HG03097 (cell line): Measurements from ENCODE around the gene PITX2.
"Not testable (repeated sequence)": the region's sequence is repeated elsewhere in the genome, so short reads cannot be mapped to it uniquely, and the experiment has no call there.

Source experiments
- ATAC-seq: cut with Tn5 transposase; IDR thresholded peaks from one replicate; pipeline ENCODE4 v1.9.1; 2021; ENCODE audit not compliant: unreplicated experiment, low FRiP score

The PITX2 gene

GRCh38 chr4:110613745-110614144 is 9.1 kb downstream of the PITX2 start:
- no peak for ATAC-seq

GRCh38 chr4:110612631-110613269 is 10.1 kb downstream of the PITX2 start:
- no peak for ATAC-seq

GRCh38 chr4:110611968-110612447 is 10.9 kb downstream of the PITX2 start:
- no peak for ATAC-seq

- peak; percentile 94 for ATAC-seq
Measured at GRCh38 chr4:110610940-110611831, 11.7 kb downstream of the PITX2 start.

- peak; percentile 7 for ATAC-seq
Measured at GRCh38 chr4:110610620-110610939, 12.3 kb downstream of the PITX2 start.

- no peak for ATAC-seq
Measured at GRCh38 chr4:110609044-110609750, 13.7 kb downstream of the PITX2 start.

- ATAC-seq = no peak
Measured at GRCh38 chr4:110605077-110605476, 17.8 kb downstream of the PITX2 start.

- no peak for ATAC-seq
Measured at GRCh38 chr4:110602061-110602460, 20.8 kb downstream of the PITX2 start.

- ATAC-seq = no peak
Measured at GRCh38 chr4:110597582-110597981, 25.3 kb downstream of the PITX2 start.

GRCh38 chr4:110596431-110596830 is 26.4 kb downstream of the PITX2 start:
- ATAC-seq = no peak

- no peak for ATAC-seq
Measured at GRCh38 chr4:110595583-110595982, 27.3 kb downstream of the PITX2 start.

GRCh38 chr4:110589297-110589696 is 33.6 kb downstream of the PITX2 start:
- ATAC-seq = no peak

GRCh38 chr4:110587666-110588285 is 35.1 kb downstream of the PITX2 start:
- ATAC-seq = no peak

- no peak for ATAC-seq
Measured at GRCh38 chr4:110586131-110586850, 36.6 kb downstream of the PITX2 start.

- ATAC-seq = not testable (repeated sequence)
Measured at GRCh38 chr4:110576696-110577095, 46.2 kb downstream of the PITX2 start.
